Nucleus accumbens (tissue), 56 donors: ENCODE measurements around the gene FKBP11.

Source experiments
- DNase-seq, 56 donors: peaks; one replicate each; lab custom pipeline; 2025; lab: John Stamatoyannopoulos, UW

Gene FKBP11

DNA sequence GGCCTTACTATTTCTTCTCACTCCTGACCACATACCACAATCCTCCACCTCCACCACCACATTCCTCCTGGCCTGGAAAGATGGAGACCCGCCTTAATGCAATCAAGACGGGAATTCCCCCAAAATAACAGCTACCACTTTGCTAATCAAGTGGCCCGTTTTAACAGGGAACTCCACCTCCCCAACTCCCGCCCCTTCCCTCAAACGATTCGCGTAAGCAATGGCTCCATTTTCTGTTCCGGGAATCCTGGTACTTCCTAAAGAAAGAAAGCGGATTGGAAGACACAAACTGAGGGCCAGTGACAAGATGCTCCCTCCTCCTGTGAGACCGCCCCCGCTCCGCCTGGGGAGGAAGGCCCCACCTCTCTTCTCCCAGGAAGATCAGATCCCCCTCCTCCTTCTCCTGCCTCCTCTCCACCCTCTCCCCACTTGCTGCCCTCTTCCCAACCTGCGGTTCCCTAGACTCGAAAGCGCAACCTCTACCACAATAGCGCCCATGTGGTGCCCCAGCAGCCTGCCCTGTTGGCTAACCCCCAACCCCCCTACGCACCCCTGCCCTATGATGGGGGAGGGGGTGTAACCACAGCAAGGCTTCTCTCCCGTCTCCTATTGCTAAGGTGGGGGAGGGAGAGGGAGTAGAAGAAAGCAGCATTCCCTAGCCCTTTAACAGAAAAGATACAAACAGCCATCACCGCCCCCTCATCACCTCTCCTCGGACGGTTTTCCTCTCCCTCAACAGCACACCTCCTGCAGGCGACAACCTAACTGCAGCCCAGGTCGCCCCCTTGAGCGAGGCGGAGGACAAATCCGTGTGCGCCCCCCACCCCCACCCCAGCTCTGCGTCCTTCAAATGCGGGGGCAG is 31.2 kb upstream of the FKBP11 start:
- DNase-seq, result peak in 54 of 56 donors; percentile 11 to 91 (median 67)

DNA sequence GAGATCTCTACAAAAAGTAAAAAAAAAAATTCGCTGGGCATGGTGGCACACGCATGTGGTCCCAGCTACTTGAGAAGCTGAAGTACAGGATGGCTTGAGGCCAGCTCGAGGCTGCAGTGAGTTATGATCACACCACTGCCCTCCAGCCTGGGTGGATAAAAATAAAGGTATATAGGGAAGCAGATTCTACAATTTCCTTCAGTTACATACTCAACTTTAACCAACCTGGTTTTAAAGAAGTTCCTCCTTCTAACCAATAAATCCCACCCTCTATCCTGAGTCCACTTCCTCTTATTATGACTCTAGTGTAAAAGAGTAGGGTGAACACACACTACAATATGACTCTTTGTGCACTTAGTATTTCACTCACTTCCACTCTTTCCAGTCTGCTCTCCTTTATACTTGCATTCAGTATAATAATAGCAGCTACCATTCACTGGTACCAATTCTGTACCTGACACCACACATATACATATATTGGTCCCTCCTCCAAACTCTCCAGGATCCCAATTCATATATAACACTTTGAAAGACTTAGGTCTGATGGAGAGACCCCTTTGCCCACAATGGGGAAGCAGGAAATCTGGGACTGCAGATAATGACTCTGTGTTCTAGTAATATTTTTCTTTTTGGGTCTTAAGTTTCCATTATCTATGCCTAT is 29.7 kb upstream of the FKBP11 start:
- no peak for DNase-seq

DNA sequence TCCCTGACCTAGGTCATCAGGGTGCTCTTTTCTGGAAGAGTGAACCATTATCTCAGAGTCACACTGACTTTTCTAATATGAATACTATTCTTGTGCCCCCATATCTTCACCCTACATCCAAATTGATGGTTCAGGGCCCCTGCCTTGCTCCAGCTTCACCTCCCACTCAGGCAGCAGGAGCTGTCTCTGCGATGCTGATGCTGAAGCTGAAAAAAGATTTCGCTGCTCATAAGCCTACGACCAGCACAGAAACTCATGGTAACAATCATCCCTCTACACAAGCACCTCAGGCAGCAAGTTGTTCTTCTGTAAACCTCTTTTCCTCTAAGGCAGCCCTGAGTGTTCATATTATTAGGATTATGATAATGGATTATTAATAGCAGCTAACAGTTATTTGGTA is 28.8 kb upstream of the FKBP11 start:
- DNase-seq, result peak in 3 of 56 donors; percentile 6 to 27 (median 18)

DNA sequence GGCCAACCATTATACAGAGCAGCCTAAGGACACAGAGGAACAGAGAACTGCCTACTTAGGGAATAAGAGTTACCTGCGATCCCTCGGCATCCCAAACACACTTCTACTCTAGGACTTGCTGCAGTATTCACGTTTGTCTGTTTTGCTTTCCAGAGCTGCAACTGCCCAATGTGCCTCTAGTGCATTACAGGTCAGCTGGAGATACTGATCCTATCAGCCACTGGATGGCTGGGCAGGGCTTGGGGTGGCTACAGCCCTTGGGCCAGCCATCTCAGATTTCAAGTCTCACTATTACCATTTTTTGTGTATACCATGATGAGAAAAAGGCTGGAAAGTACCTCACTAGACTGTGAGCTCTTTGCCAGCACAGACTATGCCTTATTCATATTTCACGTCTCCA is 27.4 kb upstream of the FKBP11 start:
- no peak for DNase-seq

DNA sequence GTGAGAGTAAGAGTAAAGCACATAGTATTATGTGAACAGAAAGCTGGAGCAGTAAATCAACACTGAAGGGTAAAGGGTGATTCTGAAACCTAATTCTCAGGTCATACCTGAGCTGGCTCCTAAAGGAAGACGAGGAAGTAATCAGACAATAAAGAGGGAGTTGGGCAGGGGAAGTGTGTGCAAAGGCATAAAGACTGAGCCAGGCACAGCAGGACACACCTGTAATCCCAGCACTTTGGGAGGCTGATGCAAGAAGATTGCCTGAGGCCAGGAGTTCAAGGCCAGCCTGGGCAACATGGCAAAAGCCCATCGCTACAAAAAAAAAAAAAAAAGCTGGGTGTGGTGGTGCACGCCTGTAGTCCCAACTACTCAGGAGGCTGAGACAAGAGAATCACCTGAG is 22.4 kb upstream of the FKBP11 start:
- DNase-seq, result no peak

DNA sequence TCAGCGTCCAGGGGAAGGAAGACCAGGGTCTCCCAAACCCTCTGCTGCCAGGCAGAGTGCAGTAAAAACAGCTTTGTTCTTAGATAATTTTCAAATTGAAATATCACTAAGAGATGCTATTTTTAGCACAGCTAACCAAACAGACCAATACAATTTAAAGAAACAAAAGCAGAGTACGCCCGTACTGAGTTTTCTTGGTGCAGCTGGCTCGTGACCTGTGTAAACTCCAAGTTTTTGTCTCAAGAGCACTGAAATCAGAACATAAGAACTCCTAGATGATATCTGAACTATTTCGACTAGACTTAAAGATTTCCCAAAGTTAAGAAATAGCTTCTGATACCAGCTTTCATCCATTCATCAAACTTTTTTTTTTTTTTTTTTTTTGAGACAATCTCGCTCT is 21.7 kb upstream of the FKBP11 start:
- no peak for DNase-seq

DNA sequence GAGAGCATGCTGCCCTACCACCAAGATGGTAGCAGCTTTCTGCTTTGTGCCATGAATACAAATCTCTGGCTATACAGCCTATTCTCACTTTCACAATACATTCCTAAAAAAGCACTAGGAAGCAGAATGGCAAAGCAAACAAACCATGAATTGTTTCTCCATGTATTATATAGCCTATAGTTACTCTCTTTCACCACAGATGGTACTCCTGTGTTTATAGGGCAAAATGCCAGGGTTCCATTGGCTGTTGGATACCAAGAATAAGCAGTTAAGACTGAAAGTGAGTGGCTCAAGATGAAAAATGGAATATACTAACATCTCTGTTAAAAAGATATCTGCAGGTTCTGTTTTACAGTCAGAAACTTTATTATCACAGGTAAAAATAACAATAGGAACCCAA is 20.9 kb upstream of the FKBP11 start:
- DNase-seq, result no peak

DNA sequence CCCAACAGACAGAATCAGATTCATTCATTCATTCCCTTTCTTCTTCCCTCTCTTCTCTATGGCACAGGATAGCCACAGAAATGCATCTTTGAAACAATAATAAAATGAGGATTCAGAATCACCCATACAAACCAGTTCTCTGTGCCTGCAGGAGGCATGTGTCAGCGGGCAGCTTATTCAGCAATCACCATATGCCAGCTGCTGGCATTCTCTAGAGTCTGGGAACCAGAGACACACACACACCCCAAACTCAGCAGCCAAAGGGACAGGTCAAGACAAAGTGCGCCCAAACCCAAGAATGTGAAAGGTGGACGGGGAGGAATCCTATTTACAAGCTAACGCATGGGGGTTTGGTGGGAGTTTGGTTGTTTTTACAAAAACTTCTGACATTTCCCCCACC is 17.9 kb upstream of the FKBP11 start:
- no peak for DNase-seq

DNA sequence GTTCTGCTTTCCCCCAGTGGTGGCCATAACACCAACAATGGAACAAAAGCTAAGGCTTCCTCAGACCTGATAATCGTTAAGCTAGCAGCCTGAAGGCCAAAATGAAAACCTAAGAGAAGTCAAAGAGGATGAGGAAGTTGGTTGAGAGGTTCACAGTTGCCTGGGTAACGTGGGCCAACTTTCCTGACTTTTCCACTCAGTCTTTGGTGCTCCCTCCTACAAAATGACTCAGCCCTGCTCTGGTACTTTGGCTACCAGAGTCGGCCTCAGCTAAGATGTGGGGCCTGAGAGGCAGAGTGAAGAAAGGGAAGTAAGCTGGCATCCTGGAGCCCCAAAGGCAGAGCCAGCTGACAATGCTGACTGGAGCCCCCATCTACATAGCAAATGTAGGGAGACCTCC is 14.9 kb upstream of the FKBP11 start:
- DNase-seq, result no peak

DNA sequence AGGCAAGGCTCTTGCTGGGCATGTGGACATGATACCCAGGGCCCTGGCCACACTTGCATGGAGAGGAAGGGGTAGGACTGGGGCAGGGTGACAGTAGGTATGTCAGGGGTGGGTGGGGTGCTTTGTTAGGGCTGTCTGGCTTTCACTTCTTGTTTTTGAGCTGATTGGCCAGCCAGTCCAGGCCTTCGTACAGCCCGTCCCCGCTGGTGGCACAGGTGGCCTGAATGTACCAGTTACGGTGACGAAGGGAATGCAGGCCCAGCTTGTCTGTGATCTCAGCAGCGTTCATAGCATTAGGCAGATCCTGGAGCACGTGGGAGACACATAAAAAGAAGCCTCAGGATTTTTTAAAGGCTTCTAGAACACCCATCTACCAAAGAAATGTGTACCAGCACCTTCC is 13.5 kb upstream of the FKBP11 start:
- peak in 7 of 56 donors; percentile 5 to 21 (median 10) for DNase-seq

DNA sequence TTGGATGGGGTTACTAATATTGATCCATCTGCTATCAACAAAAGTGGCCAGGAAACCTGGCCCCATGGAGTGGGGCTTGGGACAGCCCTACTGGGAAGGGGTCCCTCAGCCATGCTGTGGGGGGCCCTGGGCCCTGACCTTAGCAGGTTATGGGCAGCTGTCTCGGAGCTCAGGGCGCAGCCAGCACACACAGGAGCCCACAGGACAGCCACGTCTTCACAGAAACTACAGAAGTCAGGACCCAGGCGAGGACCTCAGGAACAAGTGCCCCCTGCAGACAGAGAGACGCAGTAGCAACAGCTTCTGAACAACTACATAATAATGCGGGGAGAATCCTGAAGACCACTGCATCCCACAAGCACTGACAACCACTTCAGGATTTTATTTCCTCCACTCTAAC is 11.9 kb upstream of the FKBP11 start:
- no peak for DNase-seq

DNA sequence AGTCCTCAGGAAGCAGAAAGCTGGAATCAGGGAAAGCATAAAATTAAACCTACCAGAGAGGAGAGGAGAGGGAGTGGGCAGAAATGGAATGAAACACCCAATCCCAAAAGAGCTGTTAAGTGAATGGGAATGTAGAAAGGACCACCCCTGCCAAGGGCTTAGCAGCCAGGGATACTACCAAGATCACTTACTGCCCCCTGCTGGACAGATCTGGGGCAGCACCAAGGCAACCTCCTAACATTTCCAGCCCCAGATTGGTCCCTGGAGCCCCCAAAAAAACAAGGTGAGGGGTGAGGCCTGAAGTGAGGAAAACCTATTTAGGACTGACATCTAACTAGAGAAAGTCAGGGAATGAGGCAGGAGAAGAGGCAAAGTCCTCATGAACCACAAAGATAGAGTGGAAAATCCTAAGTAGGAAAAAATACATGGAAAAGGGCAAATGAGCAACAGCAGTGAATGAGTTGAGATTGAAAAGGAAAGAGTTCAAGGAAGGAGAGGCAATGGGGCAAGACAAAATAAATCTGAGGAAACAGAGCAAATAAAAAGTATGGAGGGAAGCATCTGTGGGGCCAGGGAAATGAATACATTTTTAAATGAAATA is 11.2 kb upstream of the FKBP11 start:
- DNase-seq, result peak in 45 of 56 donors; percentile 3 to 85 (median 38)

DNA sequence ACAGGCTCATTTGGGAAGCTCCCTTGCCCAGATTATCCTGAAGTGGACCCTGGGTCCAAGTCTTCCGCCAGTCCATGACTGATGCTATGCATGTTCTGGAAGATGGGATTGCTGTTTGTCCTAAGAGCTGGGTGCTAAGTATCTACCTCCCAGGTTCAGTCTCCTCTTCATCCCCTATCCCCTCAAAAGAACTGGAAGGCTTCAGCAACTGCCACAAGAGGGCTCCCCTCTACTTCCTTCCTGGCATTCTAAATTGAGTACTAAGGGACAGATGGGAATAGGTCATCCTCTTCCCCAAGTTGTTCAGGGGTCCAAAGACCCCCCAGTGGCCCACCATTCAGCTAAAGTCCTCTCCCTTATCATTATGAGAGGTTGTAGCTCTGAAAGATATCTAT is 9.0 kb upstream of the FKBP11 start:
- no peak for DNase-seq

DNA sequence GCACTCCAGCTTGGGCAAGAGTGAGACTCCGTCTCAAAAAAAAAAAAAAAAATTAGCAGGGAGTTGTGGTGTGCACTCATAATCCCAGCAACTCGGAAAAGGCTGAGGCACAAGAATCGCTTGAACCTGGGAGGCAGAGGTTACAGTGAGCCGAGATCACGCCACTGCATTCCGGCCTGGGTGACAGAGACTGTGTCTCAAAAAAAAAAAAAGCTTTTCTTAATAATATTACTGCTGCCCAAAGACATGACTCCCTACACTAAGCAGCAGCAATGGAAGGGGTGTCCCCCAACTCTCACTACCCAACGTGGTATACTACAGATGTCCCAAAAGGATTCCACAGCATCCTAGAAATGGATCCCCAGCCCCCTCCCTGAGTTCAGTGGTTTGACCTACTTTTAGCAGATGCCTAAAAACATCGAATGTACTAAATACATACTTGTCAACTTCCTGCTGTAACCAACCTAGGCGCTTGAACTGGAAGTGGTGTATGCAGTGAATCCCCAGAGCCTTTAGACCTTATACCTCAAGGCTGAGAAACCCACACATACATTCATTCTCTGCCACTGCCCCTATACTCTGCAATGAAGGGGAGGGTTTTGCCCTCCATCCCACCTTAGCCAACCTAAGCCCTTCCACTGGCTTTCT is 8.5 kb upstream of the FKBP11 start:
- no peak for DNase-seq

DNA sequence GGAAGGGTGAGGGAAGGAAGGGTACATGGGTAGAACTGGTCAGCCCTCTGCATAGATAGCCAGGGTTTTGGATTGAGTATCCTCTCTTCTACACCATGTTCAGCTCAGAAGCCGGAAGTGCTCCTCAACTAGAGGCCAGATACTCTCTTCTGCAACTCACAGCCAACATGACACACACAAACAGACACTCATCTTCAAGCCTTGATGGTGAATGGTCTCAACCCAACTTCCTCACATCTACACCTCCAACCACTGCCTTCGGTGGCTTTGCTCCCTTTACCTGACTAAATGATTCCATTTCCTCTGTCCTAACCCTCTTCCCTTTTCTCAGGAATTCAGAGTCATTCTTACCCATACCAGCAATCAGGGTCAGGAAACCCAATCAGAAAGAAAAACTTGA is 7.6 kb upstream of the FKBP11 start:
- no peak for DNase-seq

DNA sequence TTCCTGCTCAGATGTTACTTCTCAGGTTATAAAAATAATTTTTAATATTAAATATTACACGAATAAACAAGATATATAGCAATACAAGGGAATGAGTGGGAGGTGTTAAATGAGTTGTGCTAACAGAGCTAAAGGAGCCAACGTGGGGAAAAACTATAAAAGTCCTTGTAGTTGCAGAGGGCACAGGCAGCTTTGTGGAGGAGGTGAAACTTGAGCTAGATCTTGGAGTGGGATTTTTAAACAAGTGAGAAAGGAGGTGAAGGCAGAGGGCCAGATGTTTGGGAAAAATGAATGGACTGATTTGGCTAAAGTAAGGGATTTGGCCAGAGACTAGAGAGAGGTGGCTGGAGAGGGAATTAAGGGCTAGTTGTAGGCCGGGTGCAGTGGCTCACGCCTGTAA is 5.2 kb upstream of the FKBP11 start:
- DNase-seq, result no peak

DNA sequence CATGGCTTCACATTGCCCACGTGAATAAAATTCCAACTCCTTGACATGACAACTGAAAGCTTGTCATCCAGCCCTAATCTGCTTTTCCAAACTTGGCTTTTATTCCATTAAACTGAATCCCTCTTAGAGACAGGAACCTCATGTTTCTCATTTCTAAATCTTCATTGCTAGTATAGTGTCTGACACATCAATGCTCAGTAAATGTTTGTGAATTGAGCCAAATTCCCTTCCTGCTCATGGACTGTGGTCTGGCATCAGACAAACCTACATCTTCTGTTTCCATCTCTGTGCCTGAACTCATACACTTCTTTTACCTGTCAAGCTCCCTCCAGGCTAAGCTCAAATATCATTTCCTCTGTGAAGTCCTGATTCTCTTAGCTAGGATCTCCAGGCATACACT is 4.3 kb upstream of the FKBP11 start:
- no peak for DNase-seq

DNA sequence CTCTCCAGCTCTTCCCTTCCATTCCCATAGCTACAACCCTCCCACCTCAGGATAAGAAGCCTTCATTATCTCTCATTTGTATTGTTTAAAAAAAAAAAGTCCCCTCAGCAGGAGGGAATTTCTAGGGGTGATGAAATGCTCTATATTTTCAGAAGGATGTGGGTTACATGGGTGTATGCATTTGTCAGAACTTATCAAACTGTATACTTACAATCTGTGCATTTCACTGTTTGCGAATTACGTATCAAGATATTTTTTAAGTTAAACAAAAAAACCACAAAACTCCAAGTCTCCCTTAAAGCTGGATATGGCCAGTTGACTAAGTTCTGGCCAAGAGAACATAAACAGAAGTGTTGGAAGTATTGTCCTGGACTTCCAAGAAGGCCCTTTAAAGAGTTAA is 2.0 kb upstream of the FKBP11 start:
- no peak for DNase-seq

DNA sequence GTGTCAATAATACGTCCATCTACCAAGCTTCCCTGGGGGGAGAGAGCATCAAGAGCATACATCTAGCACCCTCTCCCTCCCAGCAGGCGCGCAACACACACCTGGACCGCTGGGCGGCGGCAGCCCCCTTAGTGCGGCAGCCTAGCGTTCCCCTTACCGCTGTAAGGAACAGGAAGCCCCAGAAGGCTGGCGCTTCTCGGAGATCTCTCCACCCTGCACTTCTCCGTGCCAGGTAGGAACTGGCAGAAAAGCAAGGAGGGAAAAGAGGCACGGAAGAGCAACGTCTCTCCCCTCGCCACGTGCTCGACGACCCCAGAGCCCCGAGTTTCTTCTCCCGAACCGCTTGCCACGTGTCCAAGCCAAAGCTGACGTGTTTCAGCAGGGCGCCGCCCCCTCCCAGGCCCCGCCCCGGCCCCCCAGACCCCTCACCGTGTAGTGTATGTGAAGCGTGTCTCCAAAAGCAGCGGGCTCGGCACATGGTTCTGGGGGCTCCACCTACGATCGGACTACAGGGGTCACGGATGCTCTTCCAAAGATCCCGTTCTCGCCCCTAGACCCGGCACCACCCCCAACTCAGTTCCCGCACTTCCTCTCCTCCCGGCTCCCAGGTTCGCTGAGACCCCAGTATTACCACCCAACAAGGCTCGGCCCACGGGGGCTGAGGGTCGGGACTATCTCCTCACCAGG is 532 bp downstream of the FKBP11 start:
- DNase-seq, result peak in 26 of 56 donors; percentile 4 to 75 (median 34)

DNA sequence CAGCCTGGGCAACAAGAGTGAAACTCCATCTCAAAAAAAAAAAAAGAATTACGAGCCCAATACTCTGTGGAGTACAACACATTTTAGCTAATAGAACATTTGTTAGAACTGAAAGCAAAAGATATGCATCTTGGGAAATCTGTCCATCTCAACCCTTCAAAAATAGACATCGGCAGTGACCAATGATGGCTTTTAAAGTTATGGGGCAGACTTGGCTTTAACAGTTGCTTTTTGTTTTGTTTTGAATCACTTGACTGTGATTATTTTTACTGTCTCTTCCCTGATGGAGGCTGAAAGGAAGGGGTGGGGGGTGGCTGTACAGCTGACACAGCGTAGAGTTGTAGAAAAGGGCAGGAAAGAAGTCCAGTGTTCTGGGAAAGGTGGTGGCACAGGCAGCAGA is 2.2 kb downstream of the FKBP11 start:
- DNase-seq, result no peak
